GM23338 (cell line): ENCODE measurements around the gene MRPL57. TPM values are rescaled to one million over a fixed set of nuclear protein-coding genes. Genes with fewer than 3 reads are reported as not detected.
A peak's percentile ranks its signal among the peaks of the same experiment; 100 is the strongest.

Experiments used
- ATAC-seq: fragments of 200-7000 bp; cut with Tn5 transposase; 3 replicates; pipeline ENCODE4 v1.9.1; 2020
- DNase-seq: peaks from one replicate; pipeline ENCODE4 v3.0.0-alpha.2; 2015; ENCODE audit warnings: low spot score
- H2AFZ ChIP-seq: fragments of 200-600 bp; sonication (generic); 2 replicates; pipeline ENCODE4 v1.8.0; 2016; ENCODE audit warnings: antibody characterized with exemption, mild to moderate bottlenecking, moderate library complexity
- H3F3A ChIP-seq: fragments of 200-600 bp; sonication (generic); replicated peaks from 2 replicates; pipeline ENCODE4 v1.8.0; 2017; ENCODE audit warnings: antibody characterized with exemption, mixed run types, low read depth
- H3K27ac ChIP-seq: fragments of 200-600 bp; sonication (generic); 2 replicates; pipeline ENCODE4 v1.6.1; 2016; ENCODE audit warnings: low read depth
- H3K27me3 ChIP-seq: fragments of 200-600 bp; sonication (generic); 2 replicates; pipeline ENCODE4 v1.8.0; 2016; ENCODE audit warnings: mild to moderate bottlenecking, mixed run types, moderate library complexity; ENCODE audit not compliant: insufficient read depth
- H3K36me3 ChIP-seq: fragments of 200-600 bp; sonication (generic); 2 replicates; pipeline ENCODE4 v1.8.0; 2016; ENCODE audit warnings: mild to moderate bottlenecking; ENCODE audit not compliant: insufficient read depth
- H3K4me1 ChIP-seq: fragments of 200-600 bp; sonication (generic); 2 replicates; pipeline ENCODE4 v1.8.0; 2016; ENCODE audit warnings: mild to moderate bottlenecking, moderate library complexity; ENCODE audit not compliant: insufficient read depth
- H3K4me2 ChIP-seq: fragments of 200-600 bp; sonication (generic); 2 replicates; pipeline ENCODE4 v1.7.1; 2017; ENCODE audit warnings: mixed run types
- H3K4me3 ChIP-seq: fragments of 200-600 bp; sonication (generic); 2 replicates; pipeline ENCODE4 v1.6.1; 2016; ENCODE audit warnings: mixed run types
- H3K79me2 ChIP-seq: fragments of 200-600 bp; sonication (generic); replicated peaks from 2 replicates; pipeline ENCODE4 v1.8.0; 2017; ENCODE audit warnings: mild to moderate bottlenecking; ENCODE audit not compliant: insufficient read depth
- H3K9me2 ChIP-seq: fragments of 200-600 bp; sonication (generic); 2 replicates; pipeline ENCODE4 v1.8.0; 2017; ENCODE audit not compliant: insufficient read depth
- H4K20me1 ChIP-seq: fragments of 200-600 bp; sonication (generic); replicated peaks from 2 replicates; pipeline ENCODE4 v1.8.0; 2017; ENCODE audit warnings: mild to moderate bottlenecking; ENCODE audit not compliant: insufficient read depth
- H3K27ac Mint-ChIP-seq: 2 replicates; pipeline ENCODE4 v1.8.0; 2020; ENCODE audit warnings: inconsistent platforms, mild to moderate bottlenecking, moderate library complexity, mixed read lengths
- H3K27me3 Mint-ChIP-seq: 3 replicates; pipeline ENCODE4 v1.8.0; 2022; ENCODE audit warnings: low read depth, mild to moderate bottlenecking, moderate library complexity, mixed read lengths, inconsistent platforms; ENCODE audit not compliant: insufficient read depth, poor library complexity
- H3K36me3 Mint-ChIP-seq: 3 replicates; pipeline ENCODE4 v1.8.0; 2021; ENCODE audit warnings: low read depth, mild to moderate bottlenecking, inconsistent platforms, moderate library complexity, mixed read lengths
- H3K4me1 Mint-ChIP-seq: 3 replicates; pipeline ENCODE4 v1.8.0; 2020; ENCODE audit warnings: mild to moderate bottlenecking, inconsistent platforms, mixed read lengths
- H3K4me3 Mint-ChIP-seq: 3 replicates; pipeline ENCODE4 v1.8.0; 2021; ENCODE audit warnings: moderate library complexity, mild to moderate bottlenecking, inconsistent platforms, mixed read lengths
- H3K9me3 Mint-ChIP-seq: 3 replicates; pipeline ENCODE4 v1.8.0; 2020; ENCODE audit warnings: moderate library complexity, mild to moderate bottlenecking, inconsistent platforms, mixed read lengths
- CREB1 ChIP-seq: fragments of 250-450 bp; sonication (Bioruptor Pico); IDR thresholded peaks from 2 replicates; pipeline ENCODE4 v1.5.0; 2020; ENCODE audit warnings: low read depth, mild to moderate bottlenecking, moderate library complexity
- CTCF ChIP-seq, 2 experiments: fragments of 200-600 bp in 1 of 2; sonication (generic) in 1 of 2; conservative IDR thresholded peaks; 2 replicates each; pipeline versions ENCODE4 v1.5.1 to v1.6.1; 2016 to 2017; ENCODE audit warnings: antibody characterized with exemption in 2 of 2, low read depth in 2 of 2, mild to moderate bottlenecking in 2 of 2, moderate library complexity in 1 of 2
- ETS1 ChIP-seq: IDR thresholded peaks from 2 replicates; pipeline ENCODE4 v1.6.1; 2016; ENCODE audit warnings: antibody characterized with exemption
- EZH2 ChIP-seq: fragments of 200-600 bp; sonication (generic); IDR thresholded peaks from one replicate; pipeline ENCODE4 v1.8.0; 2017; ENCODE audit warnings: antibody characterized with exemption, mild to moderate bottlenecking, low read depth; ENCODE audit not compliant: unreplicated experiment
- EZH2phosphoT487 ChIP-seq: fragments of 200-600 bp; sonication (generic); IDR thresholded peaks from one replicate; pipeline ENCODE4 v1.8.1; 2018; ENCODE audit warnings: antibody characterized with exemption; ENCODE audit not compliant: unreplicated experiment
- JUNB ChIP-seq: IDR thresholded peaks from one replicate; pipeline ENCODE4 v1.6.1; 2016; ENCODE audit warnings: antibody characterized with exemption; ENCODE audit not compliant: unreplicated experiment
- NANOG ChIP-seq: IDR thresholded peaks from 2 replicates; pipeline ENCODE4 v1.6.1; 2016; ENCODE audit warnings: antibody characterized with exemption, borderline replicate concordance
- POLR2AphosphoS5 ChIP-seq: IDR thresholded peaks from 2 replicates; pipeline ENCODE4 v1.6.1; 2016; ENCODE audit warnings: antibody characterized with exemption, low read depth
- STAT1 ChIP-seq: IDR thresholded peaks from one replicate; pipeline ENCODE4 v1.6.1; 2016; ENCODE audit warnings: antibody characterized with exemption; ENCODE audit not compliant: unreplicated experiment
- ZNF114 ChIP-seq: fragments of 250-450 bp; sonication (Bioruptor Pico); IDR thresholded peaks from 2 replicates; pipeline ENCODE4 v1.5.0; 2020; ENCODE audit warnings: mild to moderate bottlenecking, moderate library complexity
- ZNF331 ChIP-seq: fragments of 250-450 bp; sonication (Bioruptor Pico); IDR thresholded peaks from 2 replicates; pipeline ENCODE4 v1.5.0; 2020; ENCODE audit warnings: low read depth, mild to moderate bottlenecking, moderate library complexity
- polyA plus RNA-seq: library from polyadenylated mRNA; unstranded; fragments of >200 nt; fragmentation: Nextera tagmentation; extraction: Ambion mirVana; gene quantifications from 2 replicates; pipeline ENCODE4 v1.2.1, GENCODE V29; 2016
- total RNA-seq: library from RNA; depleted of rRNA; stranded (reverse); fragments of >200 nt; shearing (Covaris generic); gene quantifications from 2 replicates; pipeline ENCODE4 v1.2.3, GENCODE V29; 2014
- TF ChIP-seq, protein P1 (sequence below): fragments of 250-450 bp; sonication (Bioruptor Pico); IDR thresholded peaks from 2 replicates; pipeline ENCODE4 v1.5.0; 2020; ENCODE audit warnings: mild to moderate bottlenecking, moderate library complexity

The MRPL57 gene
- total and polyA plus RNA-seq, 2 experiments from 2014 or later = 41.6 to 110 TPM

DNA sequence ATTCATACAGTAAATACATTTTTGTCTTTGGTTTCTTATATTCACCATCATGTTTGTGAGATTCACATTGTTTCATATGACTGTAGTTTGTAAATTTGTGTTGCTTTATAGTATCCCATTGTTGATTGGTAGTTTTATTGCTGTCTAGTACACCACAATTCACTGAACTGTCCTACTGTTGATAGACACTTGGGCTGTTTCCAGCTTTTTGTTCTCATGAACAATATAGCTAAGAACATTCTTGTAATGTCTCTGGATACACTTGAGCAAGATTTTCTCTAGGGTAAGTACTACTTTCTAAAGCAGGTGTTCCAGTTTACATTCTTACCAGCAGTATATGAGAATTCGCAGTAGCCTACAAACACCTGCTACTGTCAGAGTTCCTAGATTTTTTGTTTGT is 37.9 kb upstream of the MRPL57 start (continued):
- TF ChIP-seq, protein P1, sequence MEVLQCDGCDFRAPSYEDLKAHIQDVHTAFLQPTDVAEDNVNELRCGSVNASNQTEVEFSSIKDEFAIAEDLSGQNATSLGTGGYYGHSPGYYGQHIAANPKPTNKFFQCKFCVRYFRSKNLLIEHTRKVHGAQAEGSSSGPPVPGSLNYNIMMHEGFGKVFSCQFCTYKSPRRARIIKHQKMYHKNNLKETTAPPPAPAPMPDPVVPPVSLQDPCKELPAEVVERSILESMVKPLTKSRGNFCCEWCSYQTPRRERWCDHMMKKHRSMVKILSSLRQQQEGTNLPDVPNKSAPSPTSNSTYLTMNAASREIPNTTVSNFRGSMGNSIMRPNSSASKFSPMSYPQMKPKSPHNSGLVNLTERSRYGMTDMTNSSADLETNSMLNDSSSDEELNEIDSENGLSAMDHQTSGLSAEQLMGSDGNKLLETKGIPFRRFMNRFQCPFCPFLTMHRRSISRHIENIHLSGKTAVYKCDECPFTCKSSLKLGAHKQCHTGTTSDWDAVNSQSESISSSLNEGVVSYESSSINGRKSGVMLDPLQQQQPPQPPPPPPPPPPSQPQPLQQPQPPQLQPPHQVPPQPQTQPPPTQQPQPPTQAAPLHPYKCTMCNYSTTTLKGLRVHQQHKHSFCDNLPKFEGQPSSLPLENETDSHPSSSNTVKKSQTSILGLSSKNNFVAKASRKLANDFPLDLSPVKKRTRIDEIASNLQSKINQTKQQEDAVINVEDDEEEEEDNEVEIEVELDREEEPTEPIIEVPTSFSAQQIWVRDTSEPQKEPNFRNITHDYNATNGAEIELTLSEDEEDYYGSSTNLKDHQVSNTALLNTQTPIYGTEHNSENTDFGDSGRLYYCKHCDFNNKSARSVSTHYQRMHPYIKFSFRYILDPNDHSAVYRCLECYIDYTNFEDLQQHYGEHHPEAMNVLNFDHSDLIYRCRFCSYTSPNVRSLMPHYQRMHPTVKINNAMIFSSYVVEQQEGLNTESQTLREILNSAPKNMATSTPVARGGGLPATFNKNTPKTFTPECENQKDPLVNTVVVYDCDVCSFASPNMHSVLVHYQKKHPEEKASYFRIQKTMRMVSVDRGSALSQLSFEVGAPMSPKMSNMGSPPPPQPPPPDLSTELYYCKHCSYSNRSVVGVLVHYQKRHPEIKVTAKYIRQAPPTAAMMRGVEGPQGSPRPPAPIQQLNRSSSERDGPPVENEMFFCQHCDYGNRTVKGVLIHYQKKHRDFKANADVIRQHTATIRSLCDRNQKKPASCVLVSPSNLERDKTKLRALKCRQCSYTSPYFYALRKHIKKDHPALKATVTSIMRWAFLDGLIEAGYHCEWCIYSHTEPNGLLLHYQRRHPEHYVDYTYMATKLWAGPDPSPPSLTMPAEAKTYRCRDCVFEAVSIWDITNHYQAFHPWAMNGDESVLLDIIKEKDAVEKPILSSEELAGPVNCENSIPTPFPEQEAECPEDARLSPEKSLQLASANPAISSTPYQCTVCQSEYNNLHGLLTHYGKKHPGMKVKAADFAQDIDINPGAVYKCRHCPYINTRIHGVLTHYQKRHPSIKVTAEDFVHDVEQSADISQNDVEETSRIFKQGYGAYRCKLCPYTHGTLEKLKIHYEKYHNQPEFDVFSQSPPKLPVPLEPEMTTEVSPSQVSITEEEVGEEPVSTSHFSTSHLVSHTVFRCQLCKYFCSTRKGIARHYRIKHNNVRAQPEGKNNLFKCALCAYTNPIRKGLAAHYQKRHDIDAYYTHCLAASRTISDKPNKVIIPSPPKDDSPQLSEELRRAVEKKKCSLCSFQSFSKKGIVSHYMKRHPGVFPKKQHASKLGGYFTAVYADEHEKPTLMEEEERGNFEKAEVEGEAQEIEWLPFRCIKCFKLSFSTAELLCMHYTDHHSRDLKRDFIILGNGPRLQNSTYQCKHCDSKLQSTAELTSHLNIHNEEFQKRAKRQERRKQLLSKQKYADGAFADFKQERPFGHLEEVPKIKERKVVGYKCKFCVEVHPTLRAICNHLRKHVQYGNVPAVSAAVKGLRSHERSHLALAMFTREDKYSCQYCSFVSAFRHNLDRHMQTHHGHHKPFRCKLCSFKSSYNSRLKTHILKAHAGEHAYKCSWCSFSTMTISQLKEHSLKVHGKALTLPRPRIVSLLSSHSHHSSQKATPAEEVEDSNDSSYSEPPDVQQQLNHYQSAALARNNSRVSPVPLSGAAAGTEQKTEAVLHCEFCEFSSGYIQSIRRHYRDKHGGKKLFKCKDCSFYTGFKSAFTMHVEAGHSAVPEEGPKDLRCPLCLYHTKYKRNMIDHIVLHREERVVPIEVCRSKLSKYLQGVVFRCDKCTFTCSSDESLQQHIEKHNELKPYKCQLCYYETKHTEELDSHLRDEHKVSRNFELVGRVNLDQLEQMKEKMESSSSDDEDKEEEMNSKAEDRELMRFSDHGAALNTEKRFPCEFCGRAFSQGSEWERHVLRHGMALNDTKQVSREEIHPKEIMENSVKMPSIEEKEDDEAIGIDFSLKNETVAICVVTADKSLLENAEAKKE (CRISPR knock-in tag) = no peak
- no peak for TF ChIP-seq ZNF114 (CRISPR knock-in tag)
- no peak for TF ChIP-seq ZNF331 (CRISPR knock-in tag)
- TF ChIP-seq CTCF (conservative IDR thresholded peaks at IDR 0.05; ENCODE audit: low read depth in 2 of 2) = no peak
- no peak for TF ChIP-seq NANOG

DNA sequence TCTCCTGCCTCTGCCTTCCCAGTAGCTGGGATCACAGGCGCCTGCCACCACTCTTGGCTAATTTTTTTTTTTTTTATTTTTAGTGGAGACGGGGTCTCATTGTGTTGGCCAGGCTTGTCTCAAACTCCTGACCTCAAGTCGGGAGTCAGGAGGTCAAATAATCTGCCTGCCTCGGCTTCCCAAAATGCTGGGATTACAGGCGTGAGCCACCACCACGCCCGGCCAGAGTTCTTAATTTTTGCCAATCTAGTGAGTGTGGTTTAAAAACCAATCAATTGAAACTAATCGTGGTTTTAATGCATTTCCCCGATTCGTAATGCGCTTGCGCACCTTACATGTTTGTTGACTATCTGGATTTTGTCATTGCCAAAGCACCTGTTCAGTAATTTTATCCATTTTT is 37.1 kb upstream of the MRPL57 start:
- Histone ChIP-seq H3K9me2 (no peaks in the 10 kb centered on the region), H3K36me3 (peaks cover 12% of the 10 kb centered on the region), H3F3A (no peaks in the 10 kb centered on the region; the same call in 1 of the 2 replicates), H3K4me3 (peak overlapping the region; percentile 97), H4K20me1 (peaks cover 27% of the 10 kb centered on the region), H3K79me2 (peaks cover 39% of the 10 kb centered on the region), H3K27ac (no peak overlapping the region), H3K27me3 (no peaks in the 10 kb centered on the region), H3K4me2 (peak overlapping the region; percentile 73), H2AFZ (no peak overlapping the region), H3K4me1 (peaks cover 9% of the 10 kb centered on the region)
- H3K4me1 Mint-ChIP-seq = peaks cover 35% of the 10 kb centered on the region
- H3K4me3 Mint-ChIP-seq = peak overlapping the region; percentile 99
- peaks cover 12% of the 10 kb centered on the region for H3K27me3 Mint-ChIP-seq
- DNase-seq (no peak), ATAC-seq (no peak)
- peaks cover 38% of the 10 kb centered on the region for H3K36me3 Mint-ChIP-seq
- peak overlapping the region; percentile 99 for H3K27ac Mint-ChIP-seq
- peaks cover 13% of the 10 kb centered on the region for H3K9me3 Mint-ChIP-seq
- no peak for TF ChIP-seq CTCF (conservative IDR thresholded peaks at IDR 0.05; ENCODE audit: low read depth in 2 of 2)
- TF ChIP-seq STAT1 = no peak
- TF ChIP-seq CREB1 (CRISPR knock-in tag) = no peak
- TF ChIP-seq JUNB = no peak
- TF ChIP-seq EZH2phosphoT487 = no peak
- TF ChIP-seq EZH2 = no peak
- no peak for TF ChIP-seq POLR2AphosphoS5
- no peak for TF ChIP-seq ETS1
- no peak for TF ChIP-seq ZNF331 (CRISPR knock-in tag)
